K562 (cell line): ENCODE measurements around the gene RNF213. TPM values are rescaled to one million over a fixed set of nuclear protein-coding genes. Genes with fewer than 3 reads are reported as not detected.

Experiments
- ATAC-seq: fragments of 200-7000 bp; cut with Tn5 transposase; 3 replicates; pipeline ENCODE4 v1.9.1; 2020; ENCODE audit warnings: moderate library complexity
- BruUV-seq: library from RNA; stranded (reverse); fragments of 400-500 nt; replicated peaks from 2 replicates; lab custom pipeline; 2021; lab: Mats Ljungman, UMichigan
- CTCF ChIA-PET: fragments of 300-600 bp; formaldehyde crosslinking; extraction: SDS; loops from one replicate; lab custom pipeline; 2021; ENCODE audit warnings: low intra/inter-chr PET ratio; lab: Yijun Ruan, JAX
- POLR2A ChIA-PET: fragments of 300-600, 350-650 bp; sonication (Branson Sonifier 250); formaldehyde crosslinking; extraction: SDS; loops from one replicate; lab custom pipeline; 2021; ENCODE audit warnings: antibody characterized with exemption, inconsistent platforms; lab: Yijun Ruan, JAX
- DNase-seq, 4 experiments: peaks; one replicate each; pipeline versions ENCODE4 v3.0.0 to v3.0.0-alpha.2; 2011 to 2018; ENCODE audit warnings: low spot score in 3 of 4, mixed read lengths in 3 of 4; ENCODE audit errors: extremely low read depth in 1 of 4
- FAIRE-seq: peaks from 2 replicates; lab custom pipeline; 2011; peaks lifted over from hg19 to GRCh38; lab: Jason Lieb, UNC
- H2AFZ ChIP-seq: 2 replicates; pipeline ENCODE4 v1.6.0; 2011; ENCODE audit warnings: low read depth, low read length, control low read depth, inconsistent platforms
- H3K27ac ChIP-seq: fragments of 200-600 bp; 3 replicates; pipeline ENCODE4 v1.8.0; 2011; ENCODE audit warnings: low read depth, mild to moderate bottlenecking, control low read depth, inconsistent platforms, low read length, moderate library complexity, mixed read lengths; ENCODE audit errors: extremely low read depth
- H3K27me3 ChIP-seq, 2 experiments: fragments of 300-600 bp in 1 of 2; 2 replicates in 1 of 2; 3 replicates in 1 of 2; pipeline versions ENCODE4 v1.6.0 to v1.8.0; 2011; ENCODE audit warnings: inconsistent platforms in 2 of 2, low read length in 2 of 2, mild to moderate bottlenecking in 1 of 2, mixed read lengths in 1 of 2, moderate library complexity in 1 of 2; ENCODE audit not compliant: control insufficient read depth in 2 of 2, insufficient read depth in 2 of 2
- H3K36me3 ChIP-seq: fragments of 300-600 bp; 3 replicates; pipeline ENCODE4 v1.8.0; 2011; ENCODE audit warnings: mild to moderate bottlenecking, low read length, inconsistent platforms; ENCODE audit not compliant: control insufficient read depth, insufficient read depth
- H3K4me1 ChIP-seq, 2 experiments: fragments of 200-600 bp in 1 of 2; replicated peaks in 1 of 2; 2 replicates in 1 of 2; 3 replicates in 1 of 2; pipeline versions ENCODE4 v1.5.1 to v1.8.0; 2011; ENCODE audit warnings: inconsistent platforms in 2 of 2, low read length in 2 of 2, mild to moderate bottlenecking in 1 of 2, mixed read lengths in 1 of 2, moderate library complexity in 1 of 2; ENCODE audit not compliant: control insufficient read depth in 2 of 2, insufficient read depth in 2 of 2
- H3K4me2 ChIP-seq: 2 replicates; pipeline ENCODE4 v1.6.1; 2011; ENCODE audit warnings: low read length, control low read depth, inconsistent platforms, mixed read lengths; ENCODE audit not compliant: insufficient read depth
- H3K4me3 ChIP-seq: fragments of 200-600 bp; sonication (generic), shearing (Covaris generic); 2 replicates; pipeline ENCODE4 v1.5.1; 2016; ENCODE audit warnings: control low read depth, inconsistent platforms
- H3K79me2 ChIP-seq: fragments of 200-600 bp; 3 replicates; pipeline ENCODE4 v1.8.0; 2011; ENCODE audit warnings: low read length, inconsistent platforms; ENCODE audit not compliant: control insufficient read depth, insufficient read depth
- H3K9ac ChIP-seq, 2 experiments: 2 replicates each; pipeline versions ENCODE4 v1.6.0 to v1.6.1; 2011; ENCODE audit warnings: low read depth in 2 of 2, low read length in 2 of 2, control low read depth in 1 of 2, inconsistent platforms in 1 of 2, mild to moderate bottlenecking in 1 of 2, mixed read lengths in 1 of 2; ENCODE audit not compliant: insufficient read depth in 1 of 2
- H3K9me1 ChIP-seq: one replicate; pipeline ENCODE4 v1.6.0; 2011; ENCODE audit warnings: inconsistent platforms, mild to moderate bottlenecking, low read length, moderate library complexity; ENCODE audit not compliant: control insufficient read depth, insufficient read depth
- H3K9me3 ChIP-seq: replicated peaks from 2 replicates; pipeline ENCODE4 v1.5.1; 2011; ENCODE audit warnings: low read depth, low read length, inconsistent platforms; ENCODE audit not compliant: control insufficient read depth, insufficient read depth
- H4K20me1 ChIP-seq: replicated peaks from 2 replicates; pipeline ENCODE4 v1.6.1; 2011; ENCODE audit warnings: low read length, inconsistent platforms, mixed read lengths; ENCODE audit not compliant: control insufficient read depth, insufficient read depth
- HMGN3 ChIP-seq: IDR thresholded peaks from 2 replicates; pipeline ENCODE4 v1.6.1; 2011; ENCODE audit warnings: borderline replicate concordance, low read depth, mild to moderate bottlenecking, mixed read lengths, low read length; ENCODE audit not compliant: insufficient read length; ENCODE audit errors: extremely low read depth
- NCOA6 ChIP-seq: fragments of 450-650 bp; IDR thresholded peaks from 2 replicates; pipeline ENCODE4 v1.6.1; 2017; ENCODE audit warnings: mild to moderate bottlenecking
- POLR3G ChIP-seq: IDR thresholded peaks from 2 replicates; pipeline ENCODE4 v1.6.1; 2011; ENCODE audit not compliant: insufficient read length, insufficient replicate concordance; ENCODE audit errors: extremely low read depth
- ZNF77 ChIP-seq: fragments of 250-450 bp; sonication (Bioruptor Pico); IDR thresholded peaks from 2 replicates; pipeline ENCODE4 v1.5.0; 2020
- WGBS: fragments of 100-300 bp; shearing (Covaris generic); methylation state at CpG from one replicate; pipeline ENCODE4 v1.1.6; 2016; ENCODE audit warnings: low coverage, mixed read lengths; ENCODE audit not compliant: insufficient coverage; ENCODE audit errors: missing lambda C conversion rate; 5-methylcytosine and 5-hydroxymethylcytosine counted together
- in situ Hi-C: fragments of 300-500 bp; cut with MboI; formaldehyde crosslinking; loops from 4 replicates; pipeline ENCODE4 v1.15.0; 2018; ENCODE audit warnings: inconsistent platforms, mixed read lengths
- intact Hi-C: fragments of 100-400 bp; cut with micrococcal nuclease; formaldehyde crosslinking; loops from 2 replicates; pipeline ENCODE4 v1.14.2; 2022
- polyA plus RNA-seq, 8 experiments: library from polyadenylated mRNA; depleted of rRNA in 4 of 8; stranded (reverse) in 5 of 8; unstranded in 3 of 8; fragments of >200 nt; fragmentation: Nextera tagmentation in 2 of 8; fragmentation: Illumina TruSeq in 1 of 8; extraction: Ambion mirVana in 2 of 8; extraction: Trizol in 1 of 8; gene quantifications; 2 replicates each; pipeline versions ENCODE4 v1.2.1 to v1.2.3, GENCODE V29; 2011 to 2014; ENCODE audit warnings: inconsistent platforms in 1 of 8, missing spikeins in 1 of 8
- total RNA-seq, 7 experiments: library from RNA; depleted of rRNA in 6 of 7; stranded (reverse); fragments of >200 nt in 6 of 7; fragmentation: Illumina TruSeq in 2 of 7; extraction: Trizol in 2 of 7; gene quantifications; 2 replicates each; pipeline versions ENCODE4 v1.2.1 to v1.2.3, GENCODE V29; 2011 to 2021; ENCODE audit warnings: low replicate concordance in 1 of 7

RNF213 gene
- total and polyA plus RNA-seq, 9 of the 15 experiments (the other 6 are each of a cell fraction or from before 2014, with no cell fraction given): 5.3 to 33.6 (median 17.9) TPM

GRCh38 chr17:80430446-80431245 lies 170.0 kb downstream of the RNF213 start:
- ChIA-PET POLR2A (interaction anchor here (0.6 to 1.1 kb wide), 3 partner anchors 9 to 686 kb away, joined by 3 to 4 read pairs (median 4); no protein-coding TSS in a partner anchor), CTCF (no interaction called here)
- no TSS peak for BruUV-seq
- Histone ChIP-seq H3K36me3 (no peaks in the 10 kb centered on the region), H4K20me1 (peaks cover 34% of the 10 kb centered on the region), H3K9ac (no peak overlapping the region), H3K27ac (no peak overlapping the region), H3K79me2 (no peaks in the 10 kb centered on the region)
- ATAC-seq: no peak
- TF ChIP-seq ZNF77 (CRISPR knock-in tag) (no peak), HMGN3 (peak; percentile 14), NCOA6 (no peak), POLR3G (no peak)
- TF ChIP-seq, all 486 proteins: peak for 1
- H3K27me3 ChIP-seq: peaks cover 17 to 79% of the 10 kb centered on the region in 2 experiments; a peak in 3 of 5 replicates
- no peak overlapping the region for H2AFZ ChIP-seq
- FAIRE-seq: no peak
- WGBS: 1% methylated on average over 15 of the region's 15 CpGs
- no peaks in the 10 kb centered on the region for H3K9me1 ChIP-seq
- in situ Hi-C loops (no loop called here), intact Hi-C loops (no loop called here)
- DNase-seq: no peak
- H3K4me3 ChIP-seq: no peak overlapping the region
- H3K4me2 ChIP-seq: no peak overlapping the region
- no peaks in the 10 kb centered on the region for H3K9me3 ChIP-seq
- H3K4me1 ChIP-seq: peaks cover 0 to 47% of the 10 kb centered on the region in 2 experiments; a peak in 2 of 5 replicates
